SK-N-SH treated with all-trans-retinoic acid at 6 μM for 48 hours (cell line): ENCODE results near the gene APBB1IP.
"Not testable (repeated sequence)": the region's sequence is repeated elsewhere in the genome, so short reads cannot be mapped to it uniquely, and the experiment has no call there.

Experiments
- ATAC-seq: fragments of 200-7000 bp; cut with Tn5 transposase; 3 replicates; pipeline ENCODE4 v1.9.1; 2020; ENCODE audit warnings: mild to moderate bottlenecking, moderate library complexity
- ARNTL ChIP-seq: fragments of 450-650 bp; formaldehyde crosslinking; IDR thresholded peaks from 2 replicates; pipeline ENCODE4 v1.5.0; 2020; ENCODE audit warnings: low read depth, mild to moderate bottlenecking, moderate library complexity, borderline replicate concordance
- BACH2 ChIP-seq: fragments of 250-450 bp; sonication (Bioruptor Pico); IDR thresholded peaks from 2 replicates; pipeline ENCODE4 v1.9.0; 2021; ENCODE audit warnings: mild to moderate bottlenecking, borderline replicate concordance
- CSDC2 ChIP-seq: fragments of 250-450 bp; sonication (Bioruptor Pico); IDR thresholded peaks from 2 replicates; pipeline ENCODE4 v1.5.0; 2020; ENCODE audit warnings: mild to moderate bottlenecking, moderate library complexity
- ESRRG ChIP-seq: fragments of 250-450 bp; sonication (Bioruptor Pico); IDR thresholded peaks from 2 replicates; pipeline ENCODE4 v1.6.1; 2021; ENCODE audit warnings: mild to moderate bottlenecking
- GLIS3 ChIP-seq: fragments of 250-450 bp; sonication (Bioruptor Pico); IDR thresholded peaks from 2 replicates; pipeline ENCODE4 v1.5.0; 2020; ENCODE audit warnings: mild to moderate bottlenecking, moderate library complexity
- ISL1 ChIP-seq: fragments of 250-450 bp; sonication (Bioruptor Pico); IDR thresholded peaks from 2 replicates; pipeline ENCODE4 v2.1.2; 2022; ENCODE audit warnings: mild to moderate bottlenecking, moderate library complexity
- OSR1 ChIP-seq: fragments of 250-450 bp; sonication (Bioruptor Pico); IDR thresholded peaks from 2 replicates; pipeline ENCODE4 v1.8.0; 2022; ENCODE audit warnings: moderate library complexity, mild to moderate bottlenecking, inconsistent platforms
- PPARA ChIP-seq: fragments of 250-450 bp; sonication (Bioruptor Pico); IDR thresholded peaks from 2 replicates; pipeline ENCODE4 v1.5.0; 2020; ENCODE audit warnings: mild to moderate bottlenecking, borderline replicate concordance
- RARB ChIP-seq: fragments of 250-450 bp; sonication (Bioruptor Pico); IDR thresholded peaks from 2 replicates; pipeline ENCODE4 v1.8.0; 2021; ENCODE audit warnings: mild to moderate bottlenecking, moderate library complexity
- SNAI2 ChIP-seq: fragments of 250-450 bp; sonication (Bioruptor Pico); IDR thresholded peaks from 2 replicates; pipeline ENCODE4 v1.5.0; 2020; ENCODE audit warnings: mild to moderate bottlenecking, moderate library complexity
- TCF4 ChIP-seq: fragments of 250-450 bp; sonication (Bioruptor Pico); IDR thresholded peaks from 2 replicates; pipeline ENCODE4 v1.8.0; 2021; ENCODE audit warnings: mild to moderate bottlenecking, moderate library complexity, borderline replicate concordance
- TOX ChIP-seq: fragments of 250-450 bp; sonication (Bioruptor Pico); IDR thresholded peaks from 2 replicates; pipeline ENCODE4 v1.8.0; 2021; ENCODE audit warnings: mild to moderate bottlenecking, moderate library complexity, borderline replicate concordance
- ZC3H10 ChIP-seq: fragments of 250-450 bp; sonication (Bioruptor Pico); IDR thresholded peaks from 2 replicates; pipeline ENCODE4 v1.5.1; 2021; ENCODE audit warnings: mild to moderate bottlenecking, moderate library complexity
- ZFP3 ChIP-seq: fragments of 250-450 bp; sonication (Bioruptor Pico); IDR thresholded peaks from 2 replicates; pipeline ENCODE4 v1.5.0; 2020; ENCODE audit warnings: mild to moderate bottlenecking, moderate library complexity
- ZFP30 ChIP-seq: fragments of 450-650 bp; formaldehyde crosslinking; IDR thresholded peaks from 2 replicates; pipeline ENCODE4 v1.5.0; 2022; ENCODE audit warnings: mild to moderate bottlenecking, moderate library complexity
- ZNF565 ChIP-seq: fragments of 450-650 bp; formaldehyde crosslinking; conservative IDR thresholded peaks from 2 replicates; pipeline ENCODE4 v1.5.0; 2020; ENCODE audit warnings: low read depth, mild to moderate bottlenecking, moderate library complexity
- ZNF70 ChIP-seq: fragments of 450-650 bp; formaldehyde crosslinking; IDR thresholded peaks from 2 replicates; pipeline ENCODE4 v1.5.0; 2020; ENCODE audit warnings: mild to moderate bottlenecking, moderate library complexity
- ZNF8 ChIP-seq: fragments of 450-650 bp; formaldehyde crosslinking; IDR thresholded peaks from 2 replicates; pipeline ENCODE4 v1.5.0; 2020; ENCODE audit warnings: mild to moderate bottlenecking, moderate library complexity
- TF ChIP-seq, protein P1 (sequence below): fragments of 250-450 bp; sonication (Bioruptor Pico); IDR thresholded peaks from 2 replicates; pipeline ENCODE4 v1.5.1; 2020; ENCODE audit warnings: low read depth, mild to moderate bottlenecking, moderate library complexity
- TF ChIP-seq, protein P2 (sequence below): fragments of 250-450 bp; sonication (Bioruptor Pico); IDR thresholded peaks from 2 replicates; pipeline ENCODE4 v1.5.1; 2021; ENCODE audit warnings: mild to moderate bottlenecking, moderate library complexity
- TF ChIP-seq, protein P3 (sequence below): fragments of 250-450 bp; sonication (Bioruptor Pico); IDR thresholded peaks from 2 replicates; pipeline ENCODE4 v1.5.0; 2020; ENCODE audit warnings: mild to moderate bottlenecking, moderate library complexity
- TF ChIP-seq, protein P4 (sequence below): fragments of 250-450 bp; sonication (Bioruptor Pico); IDR thresholded peaks from 2 replicates; pipeline ENCODE4 v1.8.0; 2020; ENCODE audit warnings: mild to moderate bottlenecking, moderate library complexity, borderline replicate concordance

Gene APBB1IP

DNA sequence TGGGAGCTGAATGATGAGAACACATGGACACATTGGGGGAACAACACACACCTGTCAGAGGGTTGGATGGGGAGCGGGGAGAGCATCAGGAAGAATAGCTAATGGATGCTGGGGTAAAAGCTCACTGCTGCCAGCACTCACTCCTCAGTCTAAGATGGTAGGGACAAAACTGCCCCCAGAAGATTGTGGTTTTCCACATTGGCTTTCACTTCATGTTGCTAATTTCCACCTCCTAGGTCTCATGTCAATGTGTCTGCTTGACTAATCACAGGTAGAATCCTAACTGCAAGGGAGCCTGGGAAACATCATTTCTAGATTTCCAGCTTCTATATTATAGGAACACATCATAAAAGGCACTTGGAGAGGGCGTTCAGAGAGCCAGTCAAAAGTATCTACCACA lies 22.6 kb downstream of the APBB1IP start:
- TF ChIP-seq ZNF70 (CRISPR knock-in tag) = no peak
- TF ChIP-seq CSDC2 (CRISPR knock-in tag) = no peak
- TF ChIP-seq RARB (CRISPR knock-in tag) = no peak
- TF ChIP-seq ZNF565 (CRISPR knock-in tag) = no peak
- TF ChIP-seq ZFP3 (CRISPR knock-in tag) = no peak
- no peak for TF ChIP-seq TOX (CRISPR knock-in tag)
- TF ChIP-seq ESRRG (CRISPR knock-in tag) = no peak
- TF ChIP-seq ZC3H10 (CRISPR knock-in tag) = no peak
- TF ChIP-seq TCF4 (CRISPR knock-in tag) = no peak
- TF ChIP-seq ARNTL (CRISPR knock-in tag) = no peak
- TF ChIP-seq GLIS3 (CRISPR knock-in tag) = no peak
- no peak for TF ChIP-seq PPARA
- TF ChIP-seq OSR1 = no peak
- TF ChIP-seq SNAI2 (CRISPR knock-in tag) = no peak
- TF ChIP-seq, all 23 proteins: peak for 0
- ATAC-seq = no peak

DNA sequence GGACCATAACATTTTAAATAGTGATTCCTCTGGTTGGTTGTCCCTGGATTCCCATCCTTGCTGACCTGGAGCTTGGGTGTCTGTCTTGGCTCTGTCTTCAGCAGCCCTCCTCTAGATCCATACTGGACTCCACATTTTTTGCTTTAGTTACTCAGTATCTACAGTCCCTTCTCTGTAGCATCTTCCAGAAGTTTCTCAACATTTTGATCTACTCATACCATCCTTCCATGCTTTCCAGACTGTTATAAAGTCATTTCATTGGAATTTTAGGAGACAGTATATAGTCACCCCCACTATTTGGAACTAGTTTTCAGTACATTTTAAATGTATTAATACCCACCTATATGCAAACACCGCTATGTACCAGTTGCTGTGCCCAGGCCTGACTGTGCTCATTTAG lies 25.8 kb downstream of the APBB1IP start:
- no peak for ATAC-seq
- TF ChIP-seq ISL1 = no peak
- TF ChIP-seq RARB (CRISPR knock-in tag) = no peak
- TF ChIP-seq ZNF8 (CRISPR knock-in tag) = no peak
- TF ChIP-seq, protein P1, sequence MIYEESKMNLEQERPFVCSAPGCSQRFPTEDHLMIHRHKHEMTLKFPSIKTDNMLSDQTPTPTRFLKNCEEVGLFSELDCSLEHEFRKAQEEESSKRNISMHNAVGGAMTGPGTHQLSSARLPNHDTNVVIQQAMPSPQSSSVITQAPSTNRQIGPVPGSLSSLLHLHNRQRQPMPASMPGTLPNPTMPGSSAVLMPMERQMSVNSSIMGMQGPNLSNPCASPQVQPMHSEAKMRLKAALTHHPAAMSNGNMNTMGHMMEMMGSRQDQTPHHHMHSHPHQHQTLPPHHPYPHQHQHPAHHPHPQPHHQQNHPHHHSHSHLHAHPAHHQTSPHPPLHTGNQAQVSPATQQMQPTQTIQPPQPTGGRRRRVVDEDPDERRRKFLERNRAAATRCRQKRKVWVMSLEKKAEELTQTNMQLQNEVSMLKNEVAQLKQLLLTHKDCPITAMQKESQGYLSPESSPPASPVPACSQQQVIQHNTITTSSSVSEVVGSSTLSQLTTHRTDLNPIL (CRISPR knock-in tag) = no peak
- no peak for TF ChIP-seq CSDC2 (CRISPR knock-in tag)
- TF ChIP-seq TOX (CRISPR knock-in tag) = no peak
- TF ChIP-seq BACH2 (CRISPR knock-in tag) = no peak
- TF ChIP-seq PPARA = no peak
- TF ChIP-seq, protein P2, sequence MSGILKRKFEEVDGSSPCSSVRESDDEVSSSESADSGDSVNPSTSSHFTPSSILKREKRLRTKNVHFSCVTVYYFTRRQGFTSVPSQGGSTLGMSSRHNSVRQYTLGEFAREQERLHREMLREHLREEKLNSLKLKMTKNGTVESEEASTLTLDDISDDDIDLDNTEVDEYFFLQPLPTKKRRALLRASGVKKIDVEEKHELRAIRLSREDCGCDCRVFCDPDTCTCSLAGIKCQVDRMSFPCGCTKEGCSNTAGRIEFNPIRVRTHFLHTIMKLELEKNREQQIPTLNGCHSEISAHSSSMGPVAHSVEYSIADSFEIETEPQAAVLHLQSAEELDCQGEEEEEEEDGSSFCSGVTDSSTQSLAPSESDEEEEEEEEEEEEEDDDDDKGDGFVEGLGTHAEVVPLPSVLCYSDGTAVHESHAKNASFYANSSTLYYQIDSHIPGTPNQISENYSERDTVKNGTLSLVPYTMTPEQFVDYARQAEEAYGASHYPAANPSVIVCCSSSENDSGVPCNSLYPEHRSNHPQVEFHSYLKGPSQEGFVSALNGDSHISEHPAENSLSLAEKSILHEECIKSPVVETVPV = no peak
- TF ChIP-seq, protein P3, sequence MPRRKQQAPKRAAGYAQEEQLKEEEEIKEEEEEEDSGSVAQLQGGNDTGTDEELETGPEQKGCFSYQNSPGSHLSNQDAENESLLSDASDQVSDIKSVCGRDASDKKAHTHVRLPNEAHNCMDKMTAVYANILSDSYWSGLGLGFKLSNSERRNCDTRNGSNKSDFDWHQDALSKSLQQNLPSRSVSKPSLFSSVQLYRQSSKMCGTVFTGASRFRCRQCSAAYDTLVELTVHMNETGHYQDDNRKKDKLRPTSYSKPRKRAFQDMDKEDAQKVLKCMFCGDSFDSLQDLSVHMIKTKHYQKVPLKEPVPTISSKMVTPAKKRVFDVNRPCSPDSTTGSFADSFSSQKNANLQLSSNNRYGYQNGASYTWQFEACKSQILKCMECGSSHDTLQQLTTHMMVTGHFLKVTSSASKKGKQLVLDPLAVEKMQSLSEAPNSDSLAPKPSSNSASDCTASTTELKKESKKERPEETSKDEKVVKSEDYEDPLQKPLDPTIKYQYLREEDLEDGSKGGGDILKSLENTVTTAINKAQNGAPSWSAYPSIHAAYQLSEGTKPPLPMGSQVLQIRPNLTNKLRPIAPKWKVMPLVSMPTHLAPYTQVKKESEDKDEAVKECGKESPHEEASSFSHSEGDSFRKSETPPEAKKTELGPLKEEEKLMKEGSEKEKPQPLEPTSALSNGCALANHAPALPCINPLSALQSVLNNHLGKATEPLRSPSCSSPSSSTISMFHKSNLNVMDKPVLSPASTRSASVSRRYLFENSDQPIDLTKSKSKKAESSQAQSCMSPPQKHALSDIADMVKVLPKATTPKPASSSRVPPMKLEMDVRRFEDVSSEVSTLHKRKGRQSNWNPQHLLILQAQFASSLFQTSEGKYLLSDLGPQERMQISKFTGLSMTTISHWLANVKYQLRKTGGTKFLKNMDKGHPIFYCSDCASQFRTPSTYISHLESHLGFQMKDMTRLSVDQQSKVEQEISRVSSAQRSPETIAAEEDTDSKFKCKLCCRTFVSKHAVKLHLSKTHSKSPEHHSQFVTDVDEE (CRISPR knock-in tag) = no peak
- TF ChIP-seq, protein P4, sequence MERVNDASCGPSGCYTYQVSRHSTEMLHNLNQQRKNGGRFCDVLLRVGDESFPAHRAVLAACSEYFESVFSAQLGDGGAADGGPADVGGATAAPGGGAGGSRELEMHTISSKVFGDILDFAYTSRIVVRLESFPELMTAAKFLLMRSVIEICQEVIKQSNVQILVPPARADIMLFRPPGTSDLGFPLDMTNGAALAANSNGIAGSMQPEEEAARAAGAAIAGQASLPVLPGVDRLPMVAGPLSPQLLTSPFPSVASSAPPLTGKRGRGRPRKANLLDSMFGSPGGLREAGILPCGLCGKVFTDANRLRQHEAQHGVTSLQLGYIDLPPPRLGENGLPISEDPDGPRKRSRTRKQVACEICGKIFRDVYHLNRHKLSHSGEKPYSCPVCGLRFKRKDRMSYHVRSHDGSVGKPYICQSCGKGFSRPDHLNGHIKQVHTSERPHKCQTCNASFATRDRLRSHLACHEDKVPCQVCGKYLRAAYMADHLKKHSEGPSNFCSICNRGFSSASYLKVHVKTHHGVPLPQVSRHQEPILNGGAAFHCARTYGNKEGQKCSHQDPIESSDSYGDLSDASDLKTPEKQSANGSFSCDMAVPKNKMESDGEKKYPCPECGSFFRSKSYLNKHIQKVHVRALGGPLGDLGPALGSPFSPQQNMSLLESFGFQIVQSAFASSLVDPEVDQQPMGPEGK (CRISPR knock-in tag) = no peak
- TF ChIP-seq GLIS3 (CRISPR knock-in tag) = no peak
- TF ChIP-seq ZFP3 (CRISPR knock-in tag) = no peak
- TF ChIP-seq SNAI2 (CRISPR knock-in tag) = no peak
- no peak for TF ChIP-seq ZNF70 (CRISPR knock-in tag)
- TF ChIP-seq ARNTL (CRISPR knock-in tag) = no peak
- TF ChIP-seq OSR1 = no peak
- no peak for TF ChIP-seq ESRRG (CRISPR knock-in tag)
- TF ChIP-seq ZC3H10 (CRISPR knock-in tag) = no peak

DNA sequence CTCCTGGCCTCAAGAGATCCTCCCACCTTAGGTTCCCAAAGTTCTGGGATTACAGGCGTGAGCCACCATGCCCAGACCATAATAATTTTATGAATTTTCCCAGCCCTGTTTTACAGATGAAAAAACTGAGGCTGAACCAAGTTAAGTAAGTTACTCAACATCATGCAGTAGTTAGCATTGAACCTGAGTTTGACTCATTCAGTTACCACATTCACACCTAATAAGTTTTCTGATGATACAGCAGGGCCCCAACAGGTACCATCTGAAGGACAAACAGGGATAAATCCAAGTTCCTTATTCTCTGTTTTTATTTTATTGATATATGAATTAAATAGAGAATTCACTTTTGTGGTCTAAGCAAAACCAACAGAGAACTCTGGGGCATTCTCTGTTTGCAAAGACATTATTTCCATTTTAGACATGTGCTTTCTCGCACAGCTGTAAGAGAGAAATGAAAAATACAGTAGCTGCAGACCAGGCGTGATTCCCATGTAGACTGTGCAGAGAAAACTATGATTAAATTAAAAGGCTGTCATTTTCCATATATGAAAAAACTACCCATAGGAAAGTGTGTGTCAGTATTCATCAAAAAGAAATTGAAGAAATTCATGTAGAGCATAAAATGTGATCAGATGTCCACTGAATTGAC lies 26.6 kb downstream of the APBB1IP start:
- ATAC-seq = no peak
- TF ChIP-seq, protein P4 (CRISPR knock-in tag) = no peak
- no peak for TF ChIP-seq RARB (CRISPR knock-in tag)
- TF ChIP-seq, protein P1 (CRISPR knock-in tag) = no peak
- no peak for TF ChIP-seq CSDC2 (CRISPR knock-in tag)
- no peak for TF ChIP-seq TCF4 (CRISPR knock-in tag)
- no peak for TF ChIP-seq SNAI2 (CRISPR knock-in tag)
- no peak for TF ChIP-seq OSR1
- TF ChIP-seq ZNF70 (CRISPR knock-in tag) = no peak
- TF ChIP-seq ISL1 = no peak
- TF ChIP-seq ZNF565 (CRISPR knock-in tag) = no peak
- no peak for TF ChIP-seq ESRRG (CRISPR knock-in tag)
- no peak for TF ChIP-seq PPARA
- no peak for TF ChIP-seq ZFP30 (CRISPR knock-in tag)
- TF ChIP-seq, protein P2 = no peak
- TF ChIP-seq TOX (CRISPR knock-in tag) = no peak
- no peak for TF ChIP-seq BACH2 (CRISPR knock-in tag)

DNA sequence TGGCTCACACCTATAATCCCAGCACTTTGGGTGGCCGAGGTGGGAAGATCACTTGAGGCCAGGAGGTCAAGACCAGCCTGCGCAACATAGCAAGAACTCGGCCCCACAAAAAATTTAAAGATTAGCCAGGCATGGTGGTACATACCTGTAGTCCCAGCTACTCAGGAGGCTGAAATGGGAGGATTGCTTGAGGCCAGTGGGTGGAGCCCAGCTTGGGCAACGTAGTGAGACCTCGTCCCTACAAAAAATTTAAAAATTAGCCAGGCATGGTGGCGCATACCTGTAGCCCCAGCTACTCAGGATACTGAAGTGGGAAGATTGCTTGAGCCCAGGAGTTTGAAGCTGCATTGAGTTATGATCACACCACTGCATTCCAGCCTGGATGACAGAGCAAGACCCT lies 28.4 kb downstream of the APBB1IP start:
- not testable (repeated sequence) for ATAC-seq
